Superior temporal gyrus (tissue), 1 donor: ENCODE data around the gene ABCB11.

Experiments
- DNase-seq: peaks from one replicate; pipeline ENCODE4 v3.0.0-alpha.2; 2016; ENCODE audit errors: extremely low spot score

ABCB11 gene

DNA sequence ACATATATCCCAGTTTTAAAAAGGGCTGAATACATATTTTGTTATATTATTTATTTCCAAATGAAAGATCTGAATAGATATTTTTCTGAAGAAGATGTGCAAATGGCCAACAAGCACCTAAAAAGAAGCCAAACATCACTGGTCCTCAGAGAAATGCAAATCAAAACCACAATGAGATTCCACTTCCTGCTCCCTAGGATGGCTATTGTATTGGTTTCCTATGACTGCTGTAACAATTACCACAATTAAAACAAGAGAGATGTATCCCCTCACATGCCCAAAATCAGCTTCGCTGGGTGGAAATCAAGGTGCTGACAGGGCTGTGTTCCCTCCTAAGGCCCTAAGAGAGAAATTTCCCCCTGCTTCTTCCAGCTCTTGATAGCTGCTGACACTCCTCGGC lies 23.2 kb downstream of the ABCB11 start:
- no peak for DNase-seq

DNA sequence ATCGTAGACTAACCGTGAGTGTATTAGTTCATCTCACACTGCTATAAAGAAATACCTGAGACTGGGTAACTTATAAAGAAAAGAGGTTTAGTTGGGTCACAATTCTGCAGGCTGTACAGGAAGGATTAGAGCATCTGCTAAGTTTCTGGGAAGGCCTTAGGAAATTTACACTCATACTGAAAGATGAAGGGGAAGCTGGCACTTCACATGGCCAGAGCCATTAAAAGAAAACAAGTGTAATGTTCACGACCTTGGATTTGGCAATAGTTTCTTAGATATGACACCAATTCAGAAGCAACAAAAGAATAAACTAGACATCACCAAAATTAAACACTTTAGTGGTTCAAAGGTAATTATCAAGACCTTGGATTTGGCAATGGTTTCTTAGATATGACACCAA lies 23.8 kb downstream of the ABCB11 start:
- DNase-seq: no peak

DNA sequence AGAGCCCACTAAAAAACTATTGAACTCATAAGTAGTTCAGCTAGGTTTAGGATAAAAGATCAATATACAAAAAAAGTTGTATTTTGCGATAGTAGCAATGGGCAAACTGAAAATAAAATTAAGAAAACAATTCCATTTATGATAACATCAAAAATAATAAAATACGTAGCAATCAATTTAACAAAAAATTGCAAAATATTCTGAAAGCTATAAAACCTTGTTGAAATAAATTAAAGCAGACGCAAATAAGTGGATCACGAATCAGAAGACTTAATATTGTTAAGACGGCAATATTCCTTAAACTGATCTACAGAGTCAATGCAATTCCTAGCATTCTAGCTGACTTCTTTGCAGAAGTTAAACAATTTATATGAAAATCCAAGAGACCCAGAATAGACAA lies 24.5 kb downstream of the ABCB11 start:
- no peak for DNase-seq

DNA sequence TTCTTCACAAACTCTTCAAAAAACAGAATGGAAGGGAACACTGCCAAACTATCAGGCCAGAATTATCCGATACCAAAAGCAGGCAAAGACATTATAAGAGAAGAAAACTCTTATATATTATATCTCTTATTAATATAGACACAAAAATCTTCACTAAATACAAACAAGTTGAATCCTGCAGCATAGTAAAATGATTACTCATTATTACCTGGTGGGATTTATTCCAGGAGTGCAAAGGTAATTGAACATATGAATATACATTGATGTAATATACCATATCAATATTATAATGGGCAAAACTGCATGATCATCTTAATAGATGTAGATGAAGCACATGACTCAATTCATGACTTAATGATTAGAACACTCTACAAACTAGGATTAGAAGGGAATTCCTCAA lies 25.1 kb downstream of the ABCB11 start:
- no peak for DNase-seq

DNA sequence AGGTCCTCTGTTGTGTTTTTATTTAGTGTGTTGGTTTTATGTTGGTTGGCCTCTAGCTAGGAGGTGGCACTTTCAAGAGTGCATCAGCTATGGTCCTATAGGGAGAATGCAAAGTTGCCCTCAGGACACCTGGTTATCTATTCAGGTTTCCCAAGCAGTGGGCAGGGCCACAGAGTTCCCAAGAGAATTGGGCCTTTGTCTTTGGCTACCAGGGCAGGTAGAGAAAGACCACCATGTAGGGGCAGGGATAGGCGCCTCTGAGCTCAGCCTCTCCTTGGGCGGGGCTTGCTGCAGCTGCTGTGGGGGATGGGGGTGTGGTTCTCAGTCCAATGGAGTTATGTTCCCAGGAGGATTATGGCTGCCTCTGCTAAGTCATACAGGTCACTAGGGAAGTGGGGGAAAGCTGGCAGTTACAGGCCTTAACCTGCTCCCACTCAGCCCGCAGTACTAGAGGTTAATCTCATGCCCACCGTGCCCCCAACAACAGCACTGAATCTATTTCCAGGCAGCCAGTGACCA lies 26.0 kb downstream of the ABCB11 start:
- no peak for DNase-seq

DNA sequence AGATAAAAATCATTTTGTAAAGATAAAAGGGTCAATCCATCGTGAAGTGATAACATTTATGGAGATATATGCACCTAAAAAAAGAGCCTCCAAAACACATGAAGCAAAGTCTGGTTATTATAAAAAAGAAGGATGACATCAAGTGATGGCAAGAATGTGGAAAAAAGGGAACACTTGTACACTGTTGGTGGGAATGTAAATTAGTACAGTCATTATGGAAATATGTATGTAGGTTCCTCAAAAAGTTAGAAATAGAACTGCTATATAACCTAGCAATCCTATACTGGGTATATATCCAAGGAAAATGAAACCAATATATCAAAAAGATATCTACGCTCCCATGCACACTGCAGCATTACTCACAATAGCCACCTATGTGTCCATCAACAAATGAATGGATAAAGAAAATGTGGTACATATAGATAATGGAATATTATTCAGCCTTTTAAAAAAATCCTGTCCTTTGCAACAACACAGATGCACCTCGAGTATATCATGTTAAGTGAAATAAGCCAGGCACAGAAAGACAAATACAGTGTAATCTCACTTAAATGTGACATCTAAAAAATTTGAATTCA lies 28.9 kb downstream of the ABCB11 start:
- DNase-seq: no peak

DNA sequence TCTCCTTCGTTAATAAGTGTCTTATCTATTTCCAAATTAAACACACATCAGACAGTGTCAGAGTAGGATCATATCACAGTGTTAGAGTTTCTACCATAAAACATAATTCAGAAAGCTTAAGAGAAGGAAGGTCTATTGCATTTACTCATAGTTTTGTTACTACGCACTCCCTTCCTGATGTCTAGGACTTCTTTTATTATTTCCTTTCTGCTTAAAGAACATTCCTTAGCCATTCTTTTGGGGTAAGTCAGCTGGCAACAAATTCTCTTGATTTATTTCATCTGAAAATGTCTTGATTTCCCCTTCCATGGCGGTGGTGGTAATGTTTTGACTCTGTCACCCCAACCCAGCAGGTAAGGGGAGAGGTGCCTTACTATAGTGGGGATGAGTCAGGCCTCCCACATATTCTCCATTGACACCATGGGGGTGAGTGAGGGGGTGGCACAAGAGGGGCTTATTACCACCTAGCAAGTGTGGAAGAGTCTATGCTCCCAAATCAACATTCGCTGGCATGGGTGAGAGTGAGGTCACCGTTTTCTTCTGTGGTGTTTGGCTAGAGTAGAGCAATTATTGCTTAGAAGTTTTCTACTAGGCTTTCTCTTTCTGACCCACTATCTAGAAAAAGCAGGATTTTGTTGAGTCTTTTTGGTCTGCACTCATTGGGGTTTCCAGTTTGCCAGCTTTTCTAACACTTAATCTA lies 29.9 kb downstream of the ABCB11 start:
- DNase-seq: no peak

DNA sequence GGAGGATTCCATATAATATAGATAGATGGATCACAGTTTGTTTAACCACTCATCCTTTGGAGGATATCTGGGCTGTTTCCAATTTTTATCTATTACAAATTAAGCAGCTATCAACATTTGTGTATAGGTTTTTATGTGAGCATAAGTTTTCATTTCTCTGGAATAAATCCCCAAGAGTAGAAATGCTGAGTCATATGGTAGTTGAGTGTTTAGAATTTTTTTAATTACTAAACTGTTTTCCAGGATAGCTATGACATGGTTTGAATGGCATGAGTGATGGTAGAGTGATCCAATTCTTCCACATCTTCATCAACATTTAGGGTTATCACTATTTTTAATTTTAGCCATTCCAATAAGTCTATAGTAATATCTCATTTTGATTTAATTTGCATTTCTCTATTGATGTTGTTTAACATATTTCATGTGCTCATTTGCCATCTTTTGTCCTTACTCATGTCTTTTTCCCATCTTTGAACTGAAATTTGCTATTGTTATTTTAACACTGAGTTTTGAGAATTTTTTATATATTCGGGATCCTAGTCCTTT lies 31.4 kb downstream of the ABCB11 start:
- DNase-seq: no peak

DNA sequence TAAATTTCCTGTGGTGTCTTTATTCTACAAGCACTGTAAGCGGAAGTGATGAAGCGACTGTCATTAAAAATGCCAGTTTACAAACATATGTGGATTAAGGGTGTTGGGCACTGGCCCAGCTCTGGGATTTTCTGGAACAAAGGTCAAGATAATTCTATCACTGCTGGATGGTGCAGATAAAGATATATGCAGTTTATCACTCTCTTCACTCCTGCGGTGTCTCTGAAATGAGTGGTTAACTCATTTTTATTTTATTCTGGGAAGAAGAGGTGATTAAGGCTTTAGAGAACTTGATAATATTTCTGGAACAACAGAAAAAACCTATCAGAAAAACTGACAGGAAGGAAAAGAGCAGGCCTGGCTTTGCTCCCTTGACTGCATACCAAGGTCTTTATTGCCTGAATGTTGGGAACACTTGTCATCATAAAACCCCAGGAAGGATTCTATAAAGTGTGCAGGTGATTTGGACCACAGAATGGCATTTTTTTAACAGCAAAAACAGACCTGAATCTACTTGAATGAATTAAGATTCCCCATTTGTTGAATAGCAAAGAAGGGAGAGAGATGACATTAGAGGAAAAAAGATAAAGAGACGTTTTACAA lies 32.4 kb downstream of the ABCB11 start:
- DNase-seq: no peak

DNA sequence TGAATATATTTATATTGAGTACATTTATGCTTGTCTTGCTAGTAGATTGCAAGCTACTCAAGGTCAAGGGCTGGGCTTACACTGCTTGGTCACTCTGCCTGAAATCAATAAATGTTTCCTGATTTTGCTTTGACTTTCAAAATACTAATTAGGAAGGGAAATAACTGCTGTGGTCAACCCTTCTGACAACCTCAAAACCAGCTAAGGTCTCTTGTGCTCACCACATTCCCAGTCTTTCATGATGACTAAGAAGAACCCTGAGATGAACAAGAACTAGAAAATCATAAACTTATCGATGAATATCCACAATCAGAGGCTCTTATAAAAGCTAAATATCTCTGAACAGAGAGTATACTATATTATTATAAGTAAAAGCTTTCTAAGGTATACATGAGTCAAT lies 33.3 kb downstream of the ABCB11 start:
- DNase-seq: no peak

DNA sequence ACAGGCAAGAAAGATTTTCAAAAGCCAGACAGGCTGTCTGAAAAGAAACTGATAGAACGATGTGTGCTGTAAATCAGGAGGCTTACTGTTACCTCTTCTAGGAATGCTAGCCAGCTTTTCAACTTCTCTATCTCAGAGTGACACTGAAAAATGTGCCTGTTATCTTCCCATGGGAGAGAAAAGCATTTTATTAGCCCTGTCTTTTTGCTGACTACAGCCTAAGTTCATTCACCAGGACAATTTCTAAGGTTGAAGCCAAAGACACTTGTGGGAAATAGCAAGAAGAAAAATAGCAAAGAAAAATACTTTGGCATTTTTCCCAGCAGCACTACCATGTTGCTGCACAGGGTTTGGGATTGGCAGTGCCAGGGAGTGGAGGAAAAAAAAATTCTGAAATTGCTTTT lies 34.0 kb downstream of the ABCB11 start:
- DNase-seq: no peak

DNA sequence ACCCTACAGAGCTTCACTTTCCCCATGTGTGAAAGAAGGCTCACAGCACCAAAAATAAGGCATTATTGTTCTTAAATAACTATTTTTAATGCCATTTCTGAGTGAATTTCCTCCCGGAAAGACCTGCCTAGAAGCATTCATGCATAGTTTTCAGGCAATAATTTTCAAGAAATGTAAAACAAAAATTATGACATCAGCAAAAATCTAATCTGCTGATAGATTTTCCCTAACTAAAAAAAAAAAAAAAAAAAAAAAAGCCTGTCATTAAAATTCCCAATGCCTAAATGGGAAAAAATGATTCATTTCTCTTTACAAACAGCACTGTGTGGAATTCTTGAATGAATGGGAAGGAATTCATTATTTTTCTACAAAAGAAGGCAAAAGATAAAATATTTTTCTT lies 35.4 kb downstream of the ABCB11 start:
- no peak for DNase-seq

DNA sequence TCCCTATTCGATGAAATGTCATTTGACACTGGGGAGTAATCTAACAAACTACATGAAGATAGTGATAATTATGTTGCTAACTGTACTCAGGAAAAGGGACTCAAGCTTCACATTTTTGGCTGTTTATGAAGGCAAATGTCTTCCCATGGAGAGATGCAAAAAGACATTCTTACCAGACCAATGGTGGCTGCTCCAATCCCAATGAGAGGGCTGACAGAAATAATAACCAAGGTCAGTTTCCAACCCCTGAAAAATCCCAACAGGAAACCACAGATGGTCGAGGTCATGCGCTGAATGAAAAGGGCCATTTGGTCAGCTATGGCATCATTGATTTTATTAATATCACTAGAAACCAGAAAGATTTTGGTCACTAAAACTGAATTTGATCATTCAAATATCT lies 37.6 kb downstream of the ABCB11 start:
- no peak for DNase-seq

DNA sequence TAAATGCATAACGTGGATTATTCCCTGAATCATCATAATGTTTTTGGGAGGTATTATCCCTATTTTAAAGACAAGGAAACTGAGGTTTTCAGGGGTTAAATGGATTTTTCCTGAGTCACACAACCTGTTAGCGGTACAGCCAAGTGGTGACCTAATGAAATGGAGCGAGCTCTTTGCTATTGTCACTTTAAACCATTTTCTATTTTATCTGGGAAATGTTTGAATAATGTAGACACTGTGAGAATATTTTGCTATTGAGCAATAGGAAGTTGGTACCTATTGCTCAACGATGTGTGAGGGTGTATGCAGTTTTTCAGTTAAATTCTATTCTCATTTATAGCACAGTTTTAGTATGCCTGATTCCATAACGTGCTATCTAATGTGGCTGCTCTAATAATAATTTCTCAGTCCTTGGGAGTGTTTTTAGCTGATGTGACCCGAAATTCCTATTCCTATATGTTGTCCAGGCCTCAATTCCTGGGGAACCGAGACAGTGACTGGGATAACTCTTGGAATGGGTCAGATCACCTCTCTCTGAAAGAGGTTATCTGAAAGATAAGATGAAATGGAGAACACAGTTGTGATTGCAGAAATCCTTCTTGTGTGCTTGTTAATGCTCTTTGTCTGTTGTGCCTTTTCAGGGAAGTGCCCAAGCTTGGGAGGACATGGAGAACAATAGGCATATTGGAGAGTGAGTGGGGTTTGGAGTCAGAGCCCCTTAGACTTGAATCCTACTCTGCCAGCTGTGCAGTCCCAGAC lies 38.4 kb downstream of the ABCB11 start:
- DNase-seq: no peak

DNA sequence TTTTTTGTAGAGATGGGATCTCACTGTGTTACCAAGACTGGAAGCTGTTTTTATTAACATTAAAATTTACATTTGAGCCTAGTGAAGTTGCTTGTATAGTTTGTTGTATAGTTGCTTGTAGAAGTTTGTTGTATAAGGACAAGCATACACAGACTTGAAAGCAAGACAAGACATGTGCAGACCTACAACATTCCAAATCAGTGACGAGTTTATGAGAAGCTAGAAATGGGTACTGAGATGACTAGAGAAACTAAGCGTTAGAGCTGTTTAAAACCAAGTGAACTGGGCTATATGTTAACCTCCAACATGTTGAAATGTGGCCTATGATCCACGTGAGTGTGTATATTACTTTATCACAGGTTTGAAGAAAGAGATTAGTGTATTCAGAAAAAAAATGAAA lies 39.1 kb downstream of the ABCB11 start:
- no peak for DNase-seq

DNA sequence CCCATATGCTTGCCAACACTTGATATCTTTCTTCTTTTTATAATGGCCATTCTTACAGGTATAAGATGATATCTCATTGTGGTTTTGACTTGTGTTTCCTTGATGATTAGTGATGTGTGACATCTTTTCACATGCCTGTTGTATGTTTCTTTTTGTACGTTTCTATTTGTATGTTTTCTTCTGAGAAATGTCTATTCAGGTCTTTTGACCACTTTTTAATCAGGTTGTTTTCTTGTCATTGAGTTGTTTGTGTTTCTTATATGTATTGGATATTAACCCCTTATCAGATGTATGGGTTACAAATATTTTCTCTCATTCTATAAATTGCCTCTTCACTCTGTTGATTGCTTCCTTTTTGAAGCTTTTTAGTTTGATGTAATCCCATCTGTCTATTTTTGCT lies 42.4 kb downstream of the ABCB11 start:
- DNase-seq: no peak

DNA sequence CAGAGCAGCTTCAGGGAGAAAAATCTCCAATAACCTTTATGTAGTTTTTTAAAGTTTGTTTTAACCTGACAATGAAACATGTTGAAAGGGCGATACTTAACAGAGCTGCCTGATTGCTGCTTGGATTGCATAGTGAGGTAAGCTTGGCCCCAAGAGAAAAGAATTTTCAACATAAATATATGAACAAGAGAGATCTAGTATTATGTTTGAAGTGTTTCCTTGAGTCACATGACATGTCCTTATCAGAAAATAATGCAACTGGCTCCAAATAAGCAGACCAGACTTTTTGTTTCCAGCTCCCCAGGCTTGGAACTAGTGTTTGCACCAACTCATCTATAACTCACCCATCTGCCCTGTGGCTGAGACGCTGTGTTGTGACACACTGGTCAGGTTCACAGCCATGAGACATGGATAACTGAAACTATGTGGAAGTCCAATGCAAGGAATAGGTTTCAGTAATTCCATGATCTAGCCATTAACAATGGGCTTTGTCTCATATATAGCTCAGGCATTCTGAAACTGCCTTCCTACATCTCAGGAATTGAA lies 44.7 kb downstream of the ABCB11 start:
- DNase-seq: no peak

DNA sequence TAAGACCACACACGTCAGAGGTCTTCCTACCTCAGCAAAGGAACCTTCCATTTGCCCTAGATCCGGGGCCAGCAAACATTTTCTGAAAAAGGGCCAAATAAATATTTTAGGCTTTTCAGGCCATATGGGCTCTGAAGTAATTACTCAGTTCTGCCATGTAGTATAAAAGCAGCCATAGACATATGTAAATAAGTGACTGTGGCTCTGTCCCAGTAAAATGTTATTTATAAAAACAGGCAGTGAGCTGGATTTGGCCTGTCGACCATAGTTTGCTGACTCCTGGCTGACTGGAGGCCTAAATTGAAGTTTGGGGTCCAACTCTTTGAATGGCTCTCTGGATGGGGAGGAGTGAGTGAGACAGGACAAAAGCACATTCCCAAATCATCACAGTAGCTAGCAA lies 49.5 kb downstream of the ABCB11 start:
- no peak for DNase-seq

DNA sequence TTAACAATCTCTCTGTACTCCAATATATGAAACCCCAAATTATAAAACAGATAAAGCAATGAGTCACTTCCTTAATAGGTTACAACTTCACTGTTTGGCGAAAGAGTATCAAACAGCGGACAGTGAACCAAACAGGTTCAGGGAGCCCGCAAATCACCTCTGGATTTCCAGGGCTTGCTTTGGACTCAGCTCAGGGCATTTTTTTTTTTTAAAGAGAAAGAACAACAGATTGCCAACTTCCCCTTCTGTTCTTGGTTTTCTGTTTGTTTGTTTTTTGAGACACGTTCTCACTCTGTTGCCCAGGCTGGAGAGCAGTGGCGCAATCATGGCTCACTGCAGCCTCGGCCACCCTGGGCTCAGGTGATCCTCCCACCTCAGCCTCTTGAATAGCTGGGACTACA lies 52.7 kb downstream of the ABCB11 start:
- no peak for DNase-seq

DNA sequence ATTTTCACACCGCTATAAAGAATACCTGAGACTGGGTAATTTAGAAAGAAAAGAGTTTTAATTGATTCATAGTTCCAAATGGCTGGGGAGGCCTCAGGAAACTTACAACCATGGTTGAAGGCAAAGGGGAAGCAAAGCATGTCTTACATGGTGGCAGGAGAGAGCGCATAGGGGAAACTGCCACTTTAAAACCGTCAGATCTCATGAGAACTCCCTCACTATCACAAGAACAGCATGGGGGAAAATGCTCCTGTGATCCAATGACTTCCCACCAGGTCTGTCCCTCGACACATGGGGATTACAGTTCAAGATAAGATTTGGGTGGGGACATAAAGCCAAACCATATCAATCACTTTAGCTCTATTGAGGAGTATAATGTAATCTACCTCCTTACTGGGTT lies 53.5 kb downstream of the ABCB11 start:
- no peak for DNase-seq

DNA sequence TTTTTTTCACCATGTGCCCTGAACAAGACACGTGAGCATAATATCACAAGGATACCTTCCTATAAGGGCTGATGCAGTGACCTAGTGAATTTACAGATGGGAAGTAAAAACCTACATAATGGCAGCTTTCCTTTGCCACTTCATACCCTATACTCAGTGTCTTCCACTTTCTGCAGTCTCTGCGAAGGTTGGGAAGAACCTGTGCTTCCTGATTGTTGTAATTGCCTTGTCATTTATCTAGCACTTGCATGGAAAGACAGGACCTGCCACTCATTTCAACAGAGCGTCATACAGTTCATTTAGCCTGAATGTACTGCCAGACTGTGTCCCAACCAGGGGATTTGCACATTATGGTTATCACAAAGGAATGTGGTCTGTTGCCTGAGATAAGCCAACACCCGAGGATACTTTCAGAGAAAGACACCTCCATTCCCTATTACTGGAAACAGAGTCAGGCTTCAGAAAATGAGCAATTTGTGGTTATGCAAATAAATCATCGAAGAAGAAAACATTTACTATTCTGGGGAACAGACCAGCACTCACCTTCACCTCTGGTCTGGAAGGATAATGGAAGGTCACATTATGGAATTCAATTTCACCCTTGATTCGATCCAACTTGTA lies 55.0 kb downstream of the ABCB11 start:
- no peak for DNase-seq

DNA sequence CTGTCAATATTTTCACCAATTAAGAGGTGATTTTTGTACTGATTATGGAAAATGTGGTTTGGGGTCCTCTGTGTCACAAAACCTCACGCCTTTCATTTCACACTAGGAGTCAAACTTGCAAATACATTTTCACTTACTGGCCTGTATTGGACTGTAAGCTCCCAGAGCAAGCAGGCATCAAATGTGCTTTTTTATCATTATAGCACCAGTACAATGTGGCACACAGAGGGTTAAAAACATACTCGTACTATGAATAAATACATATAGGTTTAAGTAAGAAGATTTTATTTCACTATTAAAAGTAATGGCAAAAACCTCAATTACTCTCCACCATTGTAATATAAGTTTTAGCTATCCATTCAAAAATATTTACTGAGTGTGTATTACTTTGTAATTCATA lies 56.7 kb downstream of the ABCB11 start:
- DNase-seq: no peak
